Uterus (tissue), 2 donors: ENCODE data around the gene NEK4.

Experiments
- CTCF ChIP-seq, 4 experiments: fragments of 200-600 bp in 2 of 4; fragments of 450-650 bp in 2 of 4; sonication (generic) in 2 of 4; IDR thresholded peaks; one replicate each; pipeline ENCODE4 v1.5.1; 2016 to 2019; ENCODE audit warnings: antibody characterized with exemption in 4 of 4, mild to moderate bottlenecking in 2 of 4, moderate library complexity in 1 of 4
- POLR2A ChIP-seq, 2 donors: fragments of 450-650 bp; IDR thresholded peaks; one replicate each; pipeline ENCODE4 v1.6.1; 2016; ENCODE audit warnings: antibody characterized with exemption in 2 of 2, mild to moderate bottlenecking in 1 of 2, moderate library complexity in 1 of 2

- TF ChIP-seq CTCF (IDR thresholded peaks at IDR 0.05) (no peak), POLR2A (IDR thresholded peaks at IDR 0.05) (no peak)
Measured at GRCh38 chr3:52731590-52731989, 39.1 kb downstream of the NEK4 start.
